OCI-LY3 (cell line): ENCODE data around the gene EXOC7.

Experiments
- EZH2phosphoT487 ChIP-seq: fragments of 200-600 bp; shearing (Covaris generic); IDR thresholded peaks from 2 replicates; pipeline ENCODE4 v1.6.1; 2018; ENCODE audit warnings: antibody characterized with exemption, mixed run types, low read depth
- TF ChIP-seq, protein P1 (sequence below): fragments of 200-600, 300-600 bp; sonication (generic); IDR thresholded peaks from 2 replicates; pipeline ENCODE4 v1.5.1; 2014; ENCODE audit warnings: antibody characterized with exemption, low read length, low read depth

DNA sequence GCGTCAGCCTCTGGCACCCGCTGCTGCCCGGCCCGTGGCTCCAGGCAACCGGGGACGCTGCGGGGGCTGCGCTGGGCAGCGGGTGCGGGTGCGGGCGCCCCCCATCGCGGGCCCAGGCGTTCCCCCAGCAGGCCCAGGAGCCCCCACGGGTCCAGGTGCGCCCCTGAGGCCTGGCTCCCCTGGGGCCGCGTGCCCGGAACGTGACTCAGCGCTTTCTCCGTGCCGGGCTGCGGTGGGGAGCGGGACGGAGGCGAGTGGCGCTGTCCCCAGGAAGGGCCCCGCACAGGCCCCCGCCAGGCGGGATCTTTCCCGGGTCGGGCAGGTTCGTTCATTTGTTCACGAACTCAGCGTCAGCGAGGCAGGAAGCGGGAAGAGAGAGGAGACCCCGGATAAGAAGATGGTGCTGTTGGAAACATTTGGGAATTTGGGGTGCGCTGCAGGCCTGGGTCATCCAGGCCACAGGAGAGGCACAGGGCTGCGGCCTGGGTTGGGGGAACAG, 18.4 kb upstream of the EXOC7 start:
- TF ChIP-seq, protein P1, sequence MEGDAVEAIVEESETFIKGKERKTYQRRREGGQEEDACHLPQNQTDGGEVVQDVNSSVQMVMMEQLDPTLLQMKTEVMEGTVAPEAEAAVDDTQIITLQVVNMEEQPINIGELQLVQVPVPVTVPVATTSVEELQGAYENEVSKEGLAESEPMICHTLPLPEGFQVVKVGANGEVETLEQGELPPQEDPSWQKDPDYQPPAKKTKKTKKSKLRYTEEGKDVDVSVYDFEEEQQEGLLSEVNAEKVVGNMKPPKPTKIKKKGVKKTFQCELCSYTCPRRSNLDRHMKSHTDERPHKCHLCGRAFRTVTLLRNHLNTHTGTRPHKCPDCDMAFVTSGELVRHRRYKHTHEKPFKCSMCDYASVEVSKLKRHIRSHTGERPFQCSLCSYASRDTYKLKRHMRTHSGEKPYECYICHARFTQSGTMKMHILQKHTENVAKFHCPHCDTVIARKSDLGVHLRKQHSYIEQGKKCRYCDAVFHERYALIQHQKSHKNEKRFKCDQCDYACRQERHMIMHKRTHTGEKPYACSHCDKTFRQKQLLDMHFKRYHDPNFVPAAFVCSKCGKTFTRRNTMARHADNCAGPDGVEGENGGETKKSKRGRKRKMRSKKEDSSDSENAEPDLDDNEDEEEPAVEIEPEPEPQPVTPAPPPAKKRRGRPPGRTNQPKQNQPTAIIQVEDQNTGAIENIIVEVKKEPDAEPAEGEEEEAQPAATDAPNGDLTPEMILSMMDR, result no peak
- no peak for TF ChIP-seq EZH2phosphoT487
